ENCODE data around the gene IL17RB.

DNA sequence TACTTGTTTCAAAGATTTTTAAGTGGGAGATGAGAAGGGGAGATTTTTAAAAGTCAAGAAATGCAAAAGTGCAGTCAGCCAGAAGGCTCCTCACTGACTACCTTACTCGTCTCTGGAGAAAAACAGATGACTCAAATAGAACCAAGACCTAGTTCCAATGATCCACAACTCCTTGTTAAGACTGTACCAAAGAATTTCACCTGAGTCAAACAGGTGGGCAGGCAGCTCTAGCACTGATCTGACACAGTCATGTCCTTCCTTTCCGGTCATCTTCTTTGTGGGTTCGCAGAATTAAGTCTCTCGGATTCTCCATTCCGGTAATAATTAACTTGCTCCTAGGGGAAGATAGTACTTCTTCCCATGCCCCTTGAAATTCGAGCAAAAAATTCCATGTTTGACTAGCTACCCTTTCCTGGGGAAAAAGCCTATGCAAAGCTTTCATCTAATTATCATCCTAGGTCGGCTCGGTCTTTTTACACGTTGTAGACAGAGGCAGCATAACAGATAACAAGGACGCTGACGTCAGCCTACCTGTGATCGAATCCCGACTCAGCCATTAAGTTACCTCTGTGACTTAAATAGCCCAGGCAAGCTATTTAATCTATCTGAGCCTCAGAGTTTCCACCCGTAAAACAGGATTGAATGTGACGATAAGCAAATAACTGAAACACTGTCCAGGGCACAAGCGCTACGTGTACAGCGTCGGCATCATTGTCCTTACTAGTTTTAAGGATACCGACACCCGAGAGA, 44.5 kb downstream of the IL17RB start:
- TF ChIP-seq, protein P1, sequence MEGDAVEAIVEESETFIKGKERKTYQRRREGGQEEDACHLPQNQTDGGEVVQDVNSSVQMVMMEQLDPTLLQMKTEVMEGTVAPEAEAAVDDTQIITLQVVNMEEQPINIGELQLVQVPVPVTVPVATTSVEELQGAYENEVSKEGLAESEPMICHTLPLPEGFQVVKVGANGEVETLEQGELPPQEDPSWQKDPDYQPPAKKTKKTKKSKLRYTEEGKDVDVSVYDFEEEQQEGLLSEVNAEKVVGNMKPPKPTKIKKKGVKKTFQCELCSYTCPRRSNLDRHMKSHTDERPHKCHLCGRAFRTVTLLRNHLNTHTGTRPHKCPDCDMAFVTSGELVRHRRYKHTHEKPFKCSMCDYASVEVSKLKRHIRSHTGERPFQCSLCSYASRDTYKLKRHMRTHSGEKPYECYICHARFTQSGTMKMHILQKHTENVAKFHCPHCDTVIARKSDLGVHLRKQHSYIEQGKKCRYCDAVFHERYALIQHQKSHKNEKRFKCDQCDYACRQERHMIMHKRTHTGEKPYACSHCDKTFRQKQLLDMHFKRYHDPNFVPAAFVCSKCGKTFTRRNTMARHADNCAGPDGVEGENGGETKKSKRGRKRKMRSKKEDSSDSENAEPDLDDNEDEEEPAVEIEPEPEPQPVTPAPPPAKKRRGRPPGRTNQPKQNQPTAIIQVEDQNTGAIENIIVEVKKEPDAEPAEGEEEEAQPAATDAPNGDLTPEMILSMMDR (IDR thresholded peaks at IDR 0.05), result no peak
- no peak for TF ChIP-seq POLR2A (IDR thresholded peaks at IDR 0.05)
- no peak for TF ChIP-seq POLR2AphosphoS5 (IDR thresholded peaks at IDR 0.05)

Measured in breast epithelium (tissue), 3 donors.